HepG2 (cell line): ENCODE data around the gene DLG2. TPM values are rescaled to one million over a fixed set of nuclear protein-coding genes. Genes with fewer than 3 reads are reported as not detected.

ENCODE experiments used
- ATAC-seq: fragments of 200-7000 bp; cut with Tn5 transposase; 3 replicates; pipeline ENCODE4 v1.9.1; 2020; ENCODE audit warnings: mild to moderate bottlenecking, moderate library complexity
- BruUV-seq: library from RNA; stranded (reverse); fragments of 400-500 nt; replicated peaks from 2 replicates; lab custom pipeline; 2021; lab: Mats Ljungman, UMichigan
- CTCF ChIA-PET: fragments of 300-600 bp; formaldehyde crosslinking; extraction: SDS; loops from one replicate; lab custom pipeline; 2021; ENCODE audit warnings: low total read pairs, inconsistent platforms, low intra/inter-chr PET ratio; lab: Yijun Ruan, JAX
- POLR2A ChIA-PET: fragments of 350-600 bp; sonication (Branson Sonifier 250); formaldehyde crosslinking; loops from one replicate; lab custom pipeline; 2020; ENCODE audit warnings: antibody characterized with exemption, inconsistent platforms; lab: Yijun Ruan, JAX
- DNase-seq: peaks from one replicate; pipeline ENCODE4 v3.0.0-alpha.2; 2015; ENCODE audit warnings: low spot score
- FAIRE-seq: peaks from 3 replicates; lab custom pipeline; 2011; peaks lifted over from hg19 to GRCh38; lab: Jason Lieb, UNC
- H2AFZ ChIP-seq: one replicate; pipeline ENCODE4 v1.6.1; 2011; ENCODE audit warnings: low read length, inconsistent platforms
- H3K27ac ChIP-seq: fragments of 300-600 bp; 3 replicates; pipeline ENCODE4 v1.8.0; 2011; ENCODE audit warnings: mixed run types, mild to moderate bottlenecking, mixed read lengths, low read length, inconsistent platforms; ENCODE audit not compliant: insufficient read depth; ENCODE audit errors: extremely low read length
- H3K27me3 ChIP-seq, 2 experiments: fragments of 200-600 bp in 1 of 2; 2 replicates in 1 of 2; 3 replicates in 1 of 2; pipeline versions ENCODE4 v1.6.0 to v1.8.0; 2011; ENCODE audit warnings: low read length in 2 of 2, mild to moderate bottlenecking in 2 of 2, moderate library complexity in 2 of 2, inconsistent platforms in 1 of 2; ENCODE audit not compliant: insufficient read depth in 2 of 2, control insufficient read depth in 1 of 2
- H3K36me3 ChIP-seq, 2 experiments: fragments of 200-600 bp in 1 of 2; replicated peaks in 1 of 2; 2 replicates in 1 of 2; 3 replicates in 1 of 2; pipeline versions ENCODE4 v1.5.1 to v1.8.0; 2011; ENCODE audit warnings: low read length in 2 of 2, inconsistent platforms in 1 of 2; ENCODE audit not compliant: insufficient read depth in 2 of 2, control insufficient read depth in 1 of 2
- H3K4me1 ChIP-seq: 2 replicates; pipeline ENCODE4 v1.5.1; 2012; ENCODE audit warnings: low read length, inconsistent platforms; ENCODE audit not compliant: insufficient read depth
- H3K4me2 ChIP-seq: 2 replicates; pipeline ENCODE4 v1.6.0; 2011; ENCODE audit warnings: low read depth, low read length, inconsistent platforms
- H3K4me3 ChIP-seq, 3 experiments: fragments of 200-600 bp in 1 of 3; sonication (generic), shearing (Covaris generic) in 1 of 3; replicated peaks in 1 of 3; 2 replicates each; pipeline ENCODE4 v1.5.1; 2011 to 2016; ENCODE audit warnings: low read length in 3 of 3, inconsistent platforms in 2 of 3, low read depth in 2 of 3, mild to moderate bottlenecking in 2 of 3, control low read depth in 1 of 3, mixed read lengths in 1 of 3; ENCODE audit not compliant: insufficient read depth in 1 of 3
- H3K79me2 ChIP-seq: one replicate; pipeline ENCODE4 v1.6.1; 2011; ENCODE audit warnings: low read length, inconsistent platforms; ENCODE audit not compliant: insufficient read depth
- H3K9ac ChIP-seq: 2 replicates; pipeline ENCODE4 v1.6.0; 2011; ENCODE audit warnings: mild to moderate bottlenecking, low read depth, low read length, inconsistent platforms; ENCODE audit not compliant: insufficient read depth
- H3K9me3 ChIP-seq: 2 replicates; pipeline ENCODE4 v1.5.1; 2012; ENCODE audit warnings: mild to moderate bottlenecking, low read length
- H4K20me1 ChIP-seq: 2 replicates; pipeline ENCODE4 v1.6.0; 2011; ENCODE audit warnings: inconsistent platforms, mild to moderate bottlenecking, low read length, moderate library complexity; ENCODE audit not compliant: insufficient read depth
- AHR ChIP-seq: IDR thresholded peaks from 2 replicates; pipeline ENCODE4 v1.6.1; 2018; ENCODE audit warnings: missing genetic modification reagents, missing compliant biosample characterization
- HDAC6 ChIP-seq: fragments of 200-600 bp; sonication (generic); IDR thresholded peaks from 2 replicates; pipeline ENCODE4 v1.7.0; 2017; ENCODE audit warnings: mild to moderate bottlenecking, antibody characterized with exemption, low read length, low read depth
- KLF11 ChIP-seq: IDR thresholded peaks from 2 replicates; pipeline ENCODE4 v1.6.1; 2016; ENCODE audit warnings: missing compliant biosample characterization
- PHF20 ChIP-seq: sonication (generic); formaldehyde crosslinking; IDR thresholded peaks from 2 replicates; pipeline ENCODE4 v1.5.0; 2020; ENCODE audit warnings: mild to moderate bottlenecking, missing genetic modification reagents
- PRPF4 ChIP-seq: fragments of 200-400 bp; formaldehyde crosslinking; IDR thresholded peaks from 2 replicates; pipeline ENCODE4 v1.6.1; 2016; ENCODE audit warnings: low read length, low read depth; ENCODE audit not compliant: poor library complexity, severe bottlenecking
- ZBTB8A ChIP-seq: sonication (generic); formaldehyde crosslinking; IDR thresholded peaks from 2 replicates; pipeline ENCODE4 v1.4.0; 2020; ENCODE audit warnings: mild to moderate bottlenecking, low read depth, missing genetic modification reagents, borderline replicate concordance
- ZNF17 ChIP-seq: sonication (generic); formaldehyde crosslinking; IDR thresholded peaks from 2 replicates; pipeline ENCODE4 v1.5.0; 2020; ENCODE audit warnings: mild to moderate bottlenecking, missing genetic modification reagents
- ZNF546 ChIP-seq: sonication (generic); formaldehyde crosslinking; conservative IDR thresholded peaks from 2 replicates; pipeline ENCODE4 v1.8.1; 2023; ENCODE audit warnings: mild to moderate bottlenecking, missing genetic modification reagents
- ZNF549 ChIP-seq: sonication (generic); formaldehyde crosslinking; IDR thresholded peaks from 2 replicates; pipeline ENCODE4 v1.5.0; 2020; ENCODE audit warnings: missing genetic modification reagents
- ZSCAN21 ChIP-seq: sonication (generic); formaldehyde crosslinking; IDR thresholded peaks from 2 replicates; pipeline ENCODE4 v1.8.0; 2022; ENCODE audit warnings: mild to moderate bottlenecking, missing genetic modification reagents, moderate library complexity, borderline replicate concordance
- ZSCAN22 ChIP-seq: sonication (generic); formaldehyde crosslinking; IDR thresholded peaks from 2 replicates; pipeline ENCODE4 v1.4.0; 2020; ENCODE audit warnings: mild to moderate bottlenecking, missing genetic modification reagents
- ZSCAN31 ChIP-seq: sonication (generic); formaldehyde crosslinking; IDR thresholded peaks from 2 replicates; pipeline ENCODE4 v1.5.0; 2020; ENCODE audit warnings: low read depth, mild to moderate bottlenecking, missing genetic modification reagents
- WGBS: methylation state at CpG from one replicate; pipeline ENCODE4 v1.1.6; 2017; ENCODE audit warnings: low lambda C conversion rate; 5-methylcytosine and 5-hydroxymethylcytosine counted together
- in situ Hi-C: cut with HindIII; loops from 2 replicates; pipeline ENCODE4 v1.10.0; 2017; ENCODE audit warnings: low pct_unique_long_range_greater_than_20kb; ENCODE audit not compliant: extremely low pct_ligation_motif_present
- intact Hi-C: fragments of 100-400 bp; cut with micrococcal nuclease; formaldehyde crosslinking; loops from one replicate; pipeline ENCODE4 v1.10.0; 2022; ENCODE audit not compliant: unreplicated experiment
- polyA plus RNA-seq, 8 experiments: library from polyadenylated mRNA; depleted of rRNA in 3 of 8; stranded (reverse) in 7 of 8; unstranded in 1 of 8; fragments of >200 nt; fragmentation: Illumina TruSeq in 4 of 8; extraction: Trizol in 4 of 8; gene quantifications; 2 replicates each; pipeline versions ENCODE4 v1.2.1 to v1.2.3, GENCODE V29; 2011 to 2016; ENCODE audit warnings: low read depth in 4 of 8, missing spikeins in 1 of 8, mixed read lengths in 1 of 8; ENCODE audit not compliant: insufficient read depth in 1 of 8
- total RNA-seq, 5 experiments: library from RNA; depleted of rRNA; stranded (reverse); fragments of >200 nt; fragmentation: Illumina TruSeq; extraction: Trizol; gene quantifications; 2 replicates each; pipeline ENCODE4 v1.2.3, GENCODE V29; 2016; ENCODE audit warnings: low read depth in 1 of 5
- TF ChIP-seq, protein P1 (sequence below): sonication (generic); formaldehyde crosslinking; IDR thresholded peaks from 2 replicates; pipeline ENCODE4 v1.5.0; 2020; ENCODE audit warnings: mild to moderate bottlenecking, missing genetic modification reagents
- TF ChIP-seq, protein P2 (sequence below): sonication (generic); formaldehyde crosslinking; IDR thresholded peaks from 2 replicates; pipeline ENCODE4 v1.4.0; 2020; ENCODE audit warnings: missing genetic modification reagents, mild to moderate bottlenecking, borderline replicate concordance
- TF ChIP-seq, protein P3 (sequence below): sonication (generic); formaldehyde crosslinking; IDR thresholded peaks from 2 replicates; pipeline ENCODE4 v1.4.0; 2020; ENCODE audit warnings: missing genetic modification reagents, borderline replicate concordance

The DLG2 gene
- total and polyA plus RNA-seq, 2 of the 13 experiments (the other 11 are each of a cell fraction or from before 2014, with no cell fraction given) = 0.46 to 1.0 TPM

DNA sequence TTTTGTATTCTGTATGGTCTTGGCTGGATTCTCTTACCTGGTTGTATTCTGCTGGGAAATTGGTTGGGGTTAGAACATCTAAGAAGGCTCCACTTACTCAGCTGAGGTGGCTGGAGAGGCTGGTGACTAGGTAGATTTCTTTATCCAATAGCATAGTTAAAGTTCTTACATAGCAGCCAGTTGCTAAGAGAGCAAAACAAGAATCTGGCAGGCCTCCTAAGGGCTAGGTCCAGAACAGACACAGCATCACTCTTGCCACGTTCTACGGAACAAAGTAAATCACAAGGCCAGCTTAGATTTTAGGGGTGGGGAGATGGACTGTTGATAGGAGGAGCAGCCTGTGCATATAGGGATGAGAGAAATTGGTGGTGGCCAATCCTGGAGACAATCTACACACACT is 2199.6 kb downstream of the DLG2 start:
- Histone ChIP-seq H3K4me2 (no peak overlapping the region), H3K27ac (no peak overlapping the region), H3K4me3 (no peak overlapping the region), H3K36me3 (no peaks in the 10 kb centered on the region), H2AFZ (no peak overlapping the region), H3K79me2 (no peaks in the 10 kb centered on the region), H4K20me1 (no peaks in the 10 kb centered on the region), H3K9ac (no peak overlapping the region), H3K9me3 (no peaks in the 10 kb centered on the region), H3K4me1 (no peaks in the 10 kb centered on the region), H3K27me3 (no peaks in the 10 kb centered on the region)
- in situ Hi-C loops = no loop called here
- FAIRE-seq (no peak), ATAC-seq (no peak), DNase-seq (no peak)
- TF ChIP-seq PRPF4 (no peak), ZSCAN31 (CRISPR knock-in tag) (no peak), PHF20 (no peak), ZNF549 (no peak), ZBTB8A (CRISPR knock-in tag) (no peak), HDAC6 (no peak), AHR (CRISPR knock-in tag) (no peak), ZSCAN22 (CRISPR knock-in tag) (no peak), KLF11 (CRISPR knock-in tag) (no peak), ZSCAN21 (CRISPR knock-in tag) (no peak), ZNF17 (CRISPR knock-in tag) (no peak), ZNF546 (CRISPR knock-in tag) (no peak)
- TF ChIP-seq, protein P1, sequence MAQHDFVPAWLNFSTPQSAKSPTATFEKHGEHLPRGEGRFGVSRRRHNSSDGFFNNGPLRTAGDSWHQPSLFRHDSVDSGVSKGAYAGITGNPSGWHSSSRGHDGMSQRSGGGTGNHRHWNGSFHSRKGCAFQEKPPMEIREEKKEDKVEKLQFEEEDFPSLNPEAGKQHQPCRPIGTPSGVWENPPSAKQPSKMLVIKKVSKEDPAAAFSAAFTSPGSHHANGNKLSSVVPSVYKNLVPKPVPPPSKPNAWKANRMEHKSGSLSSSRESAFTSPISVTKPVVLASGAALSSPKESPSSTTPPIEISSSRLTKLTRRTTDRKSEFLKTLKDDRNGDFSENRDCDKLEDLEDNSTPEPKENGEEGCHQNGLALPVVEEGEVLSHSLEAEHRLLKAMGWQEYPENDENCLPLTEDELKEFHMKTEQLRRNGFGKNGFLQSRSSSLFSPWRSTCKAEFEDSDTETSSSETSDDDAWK (CRISPR knock-in tag) = no peak
- TF ChIP-seq, protein P2, sequence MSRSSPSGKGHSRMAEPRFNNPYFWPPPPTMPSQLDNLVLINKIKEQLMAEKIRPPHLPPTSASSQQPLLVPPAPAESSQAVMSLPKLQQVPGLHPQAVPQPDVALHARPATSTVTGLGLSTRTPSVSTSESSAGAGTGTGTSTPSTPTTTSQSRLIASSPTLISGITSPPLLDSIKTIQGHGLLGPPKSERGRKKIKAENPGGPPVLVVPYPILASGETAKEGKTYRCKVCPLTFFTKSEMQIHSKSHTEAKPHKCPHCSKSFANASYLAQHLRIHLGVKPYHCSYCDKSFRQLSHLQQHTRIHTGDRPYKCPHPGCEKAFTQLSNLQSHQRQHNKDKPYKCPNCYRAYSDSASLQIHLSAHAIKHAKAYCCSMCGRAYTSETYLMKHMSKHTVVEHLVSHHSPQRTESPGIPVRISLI = no peak
- TF ChIP-seq, protein P3, sequence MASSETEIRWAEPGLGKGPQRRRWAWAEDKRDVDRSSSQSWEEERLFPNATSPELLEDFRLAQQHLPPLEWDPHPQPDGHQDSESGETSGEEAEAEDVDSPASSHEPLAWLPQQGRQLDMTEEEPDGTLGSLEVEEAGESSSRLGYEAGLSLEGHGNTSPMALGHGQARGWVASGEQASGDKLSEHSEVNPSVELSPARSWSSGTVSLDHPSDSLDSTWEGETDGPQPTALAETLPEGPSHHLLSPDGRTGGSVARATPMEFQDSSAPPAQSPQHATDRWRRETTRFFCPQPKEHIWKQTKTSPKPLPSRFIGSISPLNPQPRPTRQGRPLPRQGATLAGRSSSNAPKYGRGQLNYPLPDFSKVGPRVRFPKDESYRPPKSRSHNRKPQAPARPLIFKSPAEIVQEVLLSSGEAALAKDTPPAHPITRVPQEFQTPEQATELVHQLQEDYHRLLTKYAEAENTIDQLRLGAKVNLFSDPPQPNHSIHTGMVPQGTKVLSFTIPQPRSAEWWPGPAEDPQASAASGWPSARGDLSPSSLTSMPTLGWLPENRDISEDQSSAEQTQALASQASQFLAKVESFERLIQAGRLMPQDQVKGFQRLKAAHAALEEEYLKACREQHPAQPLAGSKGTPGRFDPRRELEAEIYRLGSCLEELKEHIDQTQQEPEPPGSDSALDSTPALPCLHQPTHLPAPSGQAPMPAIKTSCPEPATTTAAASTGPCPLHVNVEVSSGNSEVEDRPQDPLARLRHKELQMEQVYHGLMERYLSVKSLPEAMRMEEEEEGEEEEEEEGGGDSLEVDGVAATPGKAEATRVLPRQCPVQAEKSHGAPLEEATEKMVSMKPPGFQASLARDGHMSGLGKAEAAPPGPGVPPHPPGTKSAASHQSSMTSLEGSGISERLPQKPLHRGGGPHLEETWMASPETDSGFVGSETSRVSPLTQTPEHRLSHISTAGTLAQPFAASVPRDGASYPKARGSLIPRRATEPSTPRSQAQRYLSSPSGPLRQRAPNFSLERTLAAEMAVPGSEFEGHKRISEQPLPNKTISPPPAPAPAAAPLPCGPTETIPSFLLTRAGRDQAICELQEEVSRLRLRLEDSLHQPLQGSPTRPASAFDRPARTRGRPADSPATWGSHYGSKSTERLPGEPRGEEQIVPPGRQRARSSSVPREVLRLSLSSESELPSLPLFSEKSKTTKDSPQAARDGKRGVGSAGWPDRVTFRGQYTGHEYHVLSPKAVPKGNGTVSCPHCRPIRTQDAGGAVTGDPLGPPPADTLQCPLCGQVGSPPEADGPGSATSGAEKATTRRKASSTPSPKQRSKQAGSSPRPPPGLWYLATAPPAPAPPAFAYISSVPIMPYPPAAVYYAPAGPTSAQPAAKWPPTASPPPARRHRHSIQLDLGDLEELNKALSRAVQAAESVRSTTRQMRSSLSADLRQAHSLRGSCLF = no peak
- intact Hi-C loops = no loop called here
- no TSS peak for BruUV-seq
- WGBS = 39% methylated on average over 2 of the region's 2 CpGs
- CTCF ChIA-PET = no interaction called here
- POLR2A ChIA-PET = no interaction called here
